Amniotic stem cell (primary cell): ENCODE results near the gene HFM1.

Source experiments
- DNase-seq: peaks from one replicate; lab custom pipeline; 2025; lab: John Stamatoyannopoulos, UW

HFM1 gene

DNA sequence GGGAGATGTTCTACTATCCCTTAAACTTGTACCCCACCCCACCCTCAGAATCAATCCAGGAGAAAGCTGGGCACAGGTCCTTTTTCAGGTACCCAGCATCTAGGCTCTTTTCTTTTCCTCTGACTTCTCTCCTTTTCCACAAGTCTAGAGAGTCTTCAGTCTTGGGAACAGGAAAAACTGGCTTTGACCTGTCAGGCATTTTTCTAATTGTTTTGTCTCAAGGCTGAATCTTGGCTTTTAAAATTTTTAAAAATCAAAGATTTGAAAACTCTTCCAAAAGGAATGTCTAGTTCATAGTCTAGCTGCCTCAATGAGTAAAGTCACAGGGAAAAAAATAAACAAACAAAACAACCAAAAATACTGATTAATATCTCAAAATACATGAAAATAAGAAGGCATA is 161.5 kb downstream of the HFM1 start:
- no peak for DNase-seq

GRCh38 chr1:91234181-91234580 is 170.5 kb downstream of the HFM1 start:
- no peak for DNase-seq

DNA sequence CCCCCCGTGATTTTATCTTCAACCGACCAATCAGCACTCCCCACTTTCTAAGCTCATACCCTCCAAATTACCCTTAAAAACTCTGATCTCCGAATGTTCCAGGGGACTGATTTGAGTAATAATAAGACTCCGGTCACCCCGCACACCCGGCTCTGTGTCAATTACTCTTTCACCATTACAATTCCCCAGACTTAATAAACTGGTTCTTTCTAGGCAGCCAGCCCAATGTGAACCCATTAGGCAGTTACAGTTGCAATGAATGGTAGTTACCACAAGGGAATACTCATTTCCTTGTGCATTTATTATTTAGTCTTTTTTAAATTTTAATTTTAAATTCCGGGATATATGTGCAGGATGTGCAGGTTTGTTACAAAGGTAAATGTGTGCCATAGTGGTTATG is 177.9 kb downstream of the HFM1 start:
- no peak for DNase-seq

DNA sequence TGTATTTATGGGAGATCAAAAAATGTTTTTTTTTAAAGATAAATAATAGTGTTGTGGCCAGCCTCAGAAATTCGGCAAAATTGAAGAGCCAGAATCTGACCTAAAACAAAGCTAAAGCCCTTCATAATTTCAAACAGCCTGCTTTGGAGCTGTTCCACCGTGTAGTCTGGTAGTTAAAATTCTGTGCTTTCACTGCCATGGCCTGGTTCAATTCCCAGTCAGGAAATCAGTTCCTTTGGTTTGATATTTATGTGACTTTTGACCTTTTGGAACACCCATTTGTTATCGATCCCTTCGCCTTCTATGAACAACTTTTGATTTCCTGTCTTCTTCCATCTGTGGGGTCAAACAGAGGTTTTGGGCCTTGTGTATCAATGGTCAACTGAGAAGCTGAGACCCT is 179.8 kb downstream of the HFM1 start:
- DNase-seq: no peak

DNA sequence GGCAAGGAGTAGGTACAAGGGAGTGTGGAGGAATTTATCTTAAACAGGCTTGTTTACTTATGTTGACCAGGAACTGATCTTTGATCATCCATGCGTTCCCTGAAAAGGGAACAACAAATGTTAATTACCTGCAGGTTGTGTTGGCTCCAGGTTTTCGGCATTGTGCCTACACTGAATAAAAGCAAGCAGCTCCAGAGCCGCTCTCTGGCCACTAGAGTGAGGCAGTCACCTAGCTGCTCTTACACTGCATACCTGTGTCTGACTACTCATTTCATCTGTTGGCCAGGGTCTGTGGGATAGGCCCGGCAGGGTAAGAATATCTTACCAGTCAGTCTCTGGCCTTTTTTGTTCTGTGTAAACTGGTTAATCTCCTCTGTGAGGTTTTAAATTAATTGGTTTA is 183.6 kb downstream of the HFM1 start:
- no peak for DNase-seq

GRCh38 chr1:91217911-91218310 is 186.7 kb downstream of the HFM1 start:
- DNase-seq: no peak
